ENCODE results near the gene DAB1.
A peak's percentile ranks its signal among the peaks of the same experiment; 100 is the strongest.

DAB1 gene

DNA sequence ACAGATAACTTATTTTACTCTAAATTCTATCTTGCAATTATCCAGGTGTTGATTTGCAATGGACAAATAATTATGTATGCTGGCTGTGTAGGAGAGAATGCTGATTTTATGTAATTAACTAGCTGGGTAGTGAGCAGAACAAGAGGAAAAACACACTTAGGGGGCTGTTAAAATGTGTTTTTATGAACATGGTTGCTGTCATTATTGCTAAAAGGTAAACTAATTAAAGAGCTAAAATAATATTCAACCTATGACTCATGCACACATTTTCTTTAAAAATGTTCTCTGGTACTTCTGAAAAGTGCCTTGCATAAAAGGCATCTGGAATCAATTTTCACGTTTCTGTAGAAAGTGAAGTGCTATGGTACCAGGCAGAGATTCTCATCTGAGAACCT is 265.3 kb downstream of the DAB1 start:
- DNase-seq (ENCODE audit: low read depth), result peak; percentile 52
- TF ChIP-seq CTCF (conservative IDR thresholded peaks at IDR 0.05; ENCODE audit: low read length), result no peak
- no peak overlapping the region for H3K4me3 ChIP-seq (ENCODE audit: low read length)

- no peak for TF ChIP-seq CTCF (conservative IDR thresholded peaks at IDR 0.05; ENCODE audit: low read length)
- DNase-seq (ENCODE audit: low read depth), result no peak
- no peak overlapping the region for H3K4me3 ChIP-seq (ENCODE audit: low read length)
Measured at GRCh38 chr1:57157818-57158603, 265.8 kb downstream of the DAB1 start.

DNA sequence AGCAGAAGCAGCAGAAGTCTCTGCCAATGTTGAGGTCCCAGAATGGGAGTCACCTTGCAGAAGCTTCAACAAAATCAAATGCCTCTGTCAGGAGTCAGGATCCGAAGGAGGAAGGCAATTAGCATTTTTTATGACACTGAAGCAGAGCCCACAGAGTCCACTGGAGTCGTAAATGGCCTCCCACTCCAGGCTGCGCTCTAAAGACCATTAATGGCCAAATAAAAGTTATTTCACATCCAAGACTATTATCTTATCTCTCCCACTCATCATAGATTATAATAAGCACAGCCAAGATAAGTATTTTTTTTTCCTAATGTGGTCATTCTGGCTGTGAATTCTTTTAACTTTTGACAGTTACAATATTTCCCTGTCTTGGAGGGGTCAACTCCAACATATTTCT is 267.0 kb downstream of the DAB1 start:
- no peak overlapping the region for H3K4me3 ChIP-seq (ENCODE audit: low read length)
- no peak for DNase-seq (ENCODE audit: low read depth)
- TF ChIP-seq CTCF (conservative IDR thresholded peaks at IDR 0.05; ENCODE audit: low read length), result no peak

DNA sequence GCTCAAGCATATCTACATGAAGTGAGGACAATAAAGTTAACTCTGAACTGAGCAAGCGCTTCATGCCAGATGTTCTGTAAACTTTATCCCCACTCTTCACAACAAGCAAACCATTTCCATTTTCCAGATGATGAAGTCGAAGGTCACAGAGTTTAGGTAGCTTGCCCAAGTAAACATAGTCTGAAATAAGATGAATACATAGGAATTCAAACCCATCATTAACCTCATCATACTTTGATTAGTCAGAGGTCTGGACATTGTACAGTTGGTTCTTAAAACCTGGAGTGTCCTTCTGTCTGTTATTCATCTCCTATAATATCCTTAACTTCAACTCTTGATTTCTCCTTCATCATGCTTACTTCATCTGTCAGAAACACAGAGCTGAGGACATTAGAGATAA is 277.8 kb downstream of the DAB1 start:
- no peak overlapping the region for H3K4me3 ChIP-seq (ENCODE audit: low read length)
- no peak for DNase-seq (ENCODE audit: low read depth)
- no peak for TF ChIP-seq CTCF (conservative IDR thresholded peaks at IDR 0.05; ENCODE audit: low read length)

DNA sequence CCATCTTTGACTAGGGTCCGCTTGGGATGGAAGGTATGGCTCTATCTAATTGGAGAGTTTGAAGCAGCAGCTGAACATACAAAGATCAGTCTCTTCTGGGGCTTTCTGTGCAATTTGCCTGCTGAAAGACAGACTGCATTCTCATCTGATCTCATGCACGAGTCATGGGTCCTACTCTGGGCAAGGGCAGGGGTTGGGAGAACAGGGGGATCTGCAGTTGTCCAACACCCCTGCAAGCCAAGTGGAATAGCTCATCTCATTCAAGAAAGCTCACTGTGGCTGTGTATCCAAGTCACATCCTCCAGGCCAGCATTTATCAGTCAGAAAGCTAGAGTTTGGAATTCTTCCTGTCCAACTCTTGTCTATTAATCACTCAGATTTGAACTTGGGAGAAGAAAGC is 280.9 kb downstream of the DAB1 start:
- DNase-seq (ENCODE audit: low read depth), result peak; percentile 30
- no peak overlapping the region for H3K4me3 ChIP-seq (ENCODE audit: low read length)

GRCh38 chr1:57142169-57142568 is 281.7 kb downstream of the DAB1 start:
- H3K4me3 ChIP-seq (ENCODE audit: low read length), result no peak overlapping the region
- DNase-seq (ENCODE audit: low read depth), result no peak

More for the DNA sequence above, 280.9 kb downstream of the DAB1 start:
- TF ChIP-seq CTCF (conservative IDR thresholded peaks at IDR 0.05; ENCODE audit: low read length), result no peak

More at GRCh38 chr1:57142169-57142568, 281.7 kb downstream of the DAB1 start:
- no peak for TF ChIP-seq CTCF (conservative IDR thresholded peaks at IDR 0.05; ENCODE audit: low read length)

All from AG10803 (cell line).